ENCODE results near the gene BICC1.

Gene BICC1

DNA sequence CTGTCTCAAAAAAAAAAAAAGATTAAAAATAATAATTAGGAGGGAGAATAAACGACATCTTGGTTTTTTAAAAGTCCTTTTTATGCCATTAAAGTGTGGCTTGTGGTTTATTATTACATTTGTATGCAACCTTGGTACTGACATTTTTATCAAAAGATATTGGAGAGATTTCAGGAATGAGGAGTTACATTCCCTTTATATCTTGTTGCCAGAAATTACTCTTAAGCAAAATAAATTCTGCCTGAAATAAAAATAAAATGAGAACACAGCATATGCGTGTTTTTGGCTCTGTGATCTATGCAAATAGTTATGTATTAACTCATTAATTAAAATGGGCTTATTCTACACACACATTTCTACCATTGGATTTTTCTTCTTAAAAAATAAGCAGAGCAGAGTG lies 202.4 kb downstream of the BICC1 start:
- no peak for DNase-seq

DNA sequence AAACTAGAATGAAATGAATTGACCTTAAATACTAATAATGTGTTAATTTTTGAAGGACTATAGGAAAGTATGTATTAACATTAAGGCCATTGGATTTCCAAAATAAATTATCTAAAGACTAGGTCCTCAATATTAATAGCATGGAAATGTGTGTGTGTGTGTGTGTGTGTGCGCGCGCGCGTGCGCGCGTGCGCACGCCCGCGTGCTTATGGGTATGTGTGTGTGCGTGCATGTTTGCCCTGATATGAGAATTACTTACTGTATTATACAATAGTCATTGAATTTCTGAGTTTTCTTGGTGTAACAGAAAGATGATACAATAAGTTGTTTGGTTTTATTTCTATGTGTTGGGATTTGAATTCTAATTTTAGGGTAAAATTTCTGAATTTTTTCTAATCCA lies 205.9 kb downstream of the BICC1 start:
- DNase-seq, result no peak

DNA sequence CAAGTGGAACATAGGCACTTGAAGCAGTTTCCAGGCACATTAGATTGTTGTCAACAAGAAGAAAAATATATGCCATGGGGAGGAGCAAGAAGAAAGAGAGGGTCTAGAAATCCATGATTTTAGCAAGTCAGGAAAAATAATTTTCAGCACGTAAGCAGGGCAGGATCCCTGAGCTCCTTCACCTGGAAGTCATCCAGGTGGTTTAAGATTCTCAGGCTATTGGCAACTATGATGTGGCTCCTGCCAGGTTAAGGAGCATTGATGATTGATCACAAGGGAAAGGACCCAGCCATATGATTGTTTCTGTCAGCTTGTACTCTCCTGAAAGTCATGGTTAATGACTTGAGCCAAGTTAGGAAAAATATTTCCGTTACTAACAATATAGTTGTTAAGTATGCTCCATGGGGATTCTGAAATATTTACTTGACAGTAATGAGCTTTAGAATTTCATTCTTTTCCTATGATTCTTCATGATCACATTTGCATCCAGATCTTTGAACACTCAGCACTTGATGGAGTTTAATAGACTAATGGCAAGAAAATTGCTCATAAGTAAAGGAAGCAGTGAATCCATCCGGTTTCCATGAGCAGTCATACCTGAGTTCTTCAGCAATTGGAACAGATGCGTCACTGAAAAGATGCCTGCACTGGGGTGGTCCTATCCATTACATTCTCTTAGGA lies 209.1 kb downstream of the BICC1 start:
- DNase-seq, result no peak

DNA sequence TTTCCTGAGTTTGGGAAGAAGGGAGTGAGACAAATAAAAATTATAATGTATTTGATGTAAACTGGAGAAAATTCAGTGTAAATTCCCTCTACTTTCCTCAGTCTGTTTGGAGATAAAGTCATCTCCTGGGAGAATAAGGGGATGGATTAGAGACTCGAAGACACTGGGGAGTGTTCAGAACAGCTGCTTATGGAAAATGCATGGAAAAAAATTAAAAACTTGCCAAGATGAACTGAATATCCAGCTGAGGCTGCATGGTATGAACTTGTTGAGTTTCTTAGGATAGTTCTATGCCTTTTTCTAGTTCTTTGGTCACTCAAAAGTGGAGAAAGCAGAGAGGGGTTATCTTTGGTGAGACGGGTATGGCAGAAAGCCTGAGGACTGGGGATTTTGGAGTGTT lies 210.5 kb downstream of the BICC1 start:
- DNase-seq, result no peak

DNA sequence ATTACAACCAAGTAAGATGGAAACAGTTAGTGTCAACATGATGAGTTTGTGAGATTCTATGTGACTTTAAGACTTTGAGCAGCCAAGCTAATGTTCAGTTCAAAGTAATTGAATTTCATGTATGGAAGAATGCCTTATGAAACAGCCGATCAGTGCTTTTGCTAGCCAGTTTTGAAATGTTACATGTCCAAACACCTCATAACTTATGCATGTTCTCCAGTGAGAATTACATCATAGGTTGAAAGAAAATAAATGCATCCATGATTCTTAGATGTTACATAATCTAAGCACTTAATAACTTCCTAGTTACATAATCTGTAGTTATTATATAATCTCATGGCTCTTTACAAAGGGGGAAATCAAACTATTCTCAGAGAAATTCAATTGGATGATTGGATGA lies 211.3 kb downstream of the BICC1 start:
- DNase-seq, result no peak

DNA sequence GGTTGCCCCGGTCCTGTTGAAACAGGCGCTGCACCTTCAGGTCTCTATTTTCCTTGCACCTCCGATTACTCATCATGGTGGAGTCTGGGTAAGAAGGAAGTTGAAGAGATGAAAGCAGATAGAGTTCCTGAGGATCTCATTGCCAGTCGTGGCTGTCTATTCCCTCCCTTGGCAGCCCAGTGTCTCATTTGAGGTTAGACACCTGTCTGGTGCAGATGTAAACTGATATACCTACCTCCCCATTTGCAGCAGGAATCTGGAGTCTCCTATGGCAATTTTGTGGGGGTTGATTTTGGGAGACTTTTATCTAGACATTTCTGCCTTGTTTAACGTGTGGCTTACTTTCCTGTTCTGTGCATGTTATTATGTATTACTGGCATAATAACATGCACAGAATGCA lies 212.1 kb downstream of the BICC1 start:
- no peak for DNase-seq

DNA sequence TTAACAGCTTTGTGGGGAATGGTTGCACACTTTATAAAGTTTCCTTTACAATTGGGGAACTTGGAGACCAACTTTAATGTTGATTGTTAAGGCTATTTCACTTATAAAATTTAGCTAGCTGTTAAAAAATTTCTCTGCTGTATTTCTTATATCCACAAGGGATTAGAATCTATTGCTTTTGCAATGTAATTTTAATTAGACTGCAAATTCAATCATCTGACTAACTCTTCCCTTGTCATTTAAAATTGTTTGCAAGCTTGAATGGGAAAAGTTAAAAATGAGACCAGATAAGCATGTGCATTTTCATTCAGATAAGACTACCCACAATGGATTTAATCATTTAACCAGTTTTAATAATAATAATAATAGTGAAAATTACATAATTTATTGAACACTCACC lies 213.2 kb downstream of the BICC1 start:
- no peak for DNase-seq

DNA sequence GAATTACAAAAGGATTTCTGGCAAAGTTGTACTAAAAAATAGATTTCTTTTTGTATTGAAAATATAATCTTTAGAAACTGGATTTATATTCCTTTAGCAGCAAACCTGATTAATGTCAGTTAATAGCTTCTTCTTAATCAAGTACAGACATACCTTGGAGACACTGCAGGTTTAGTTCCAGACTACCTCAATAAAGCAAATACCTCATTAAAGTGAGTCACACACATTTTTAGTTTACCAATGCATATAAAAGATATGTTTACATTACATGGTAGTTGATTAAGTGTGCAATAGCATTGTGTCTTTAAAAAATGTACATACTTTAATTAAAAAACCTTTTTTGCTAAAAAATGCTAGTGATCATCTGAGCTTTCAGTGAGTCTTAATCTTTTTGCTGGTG lies 215.0 kb downstream of the BICC1 start:
- no peak for DNase-seq

DNA sequence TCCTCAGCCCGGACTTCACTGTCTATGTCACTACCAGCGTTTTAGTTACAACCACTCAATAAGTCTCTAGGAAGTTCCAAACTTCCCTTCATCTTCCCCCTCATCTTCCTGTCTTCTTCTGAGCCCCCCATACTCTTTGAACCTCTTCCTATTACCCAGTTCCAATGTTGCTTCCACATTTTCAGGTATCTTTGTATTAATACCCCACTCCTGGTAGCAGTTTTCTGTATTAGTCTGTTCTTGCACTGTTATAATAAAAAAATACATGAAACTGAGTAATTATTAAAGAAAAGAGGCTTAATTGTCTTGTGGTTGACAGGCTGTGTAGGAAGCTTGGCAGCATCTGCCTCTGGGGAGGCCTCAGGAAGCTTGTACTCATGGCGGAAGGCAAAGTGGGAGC lies 218.6 kb downstream of the BICC1 start:
- no peak for DNase-seq

DNA sequence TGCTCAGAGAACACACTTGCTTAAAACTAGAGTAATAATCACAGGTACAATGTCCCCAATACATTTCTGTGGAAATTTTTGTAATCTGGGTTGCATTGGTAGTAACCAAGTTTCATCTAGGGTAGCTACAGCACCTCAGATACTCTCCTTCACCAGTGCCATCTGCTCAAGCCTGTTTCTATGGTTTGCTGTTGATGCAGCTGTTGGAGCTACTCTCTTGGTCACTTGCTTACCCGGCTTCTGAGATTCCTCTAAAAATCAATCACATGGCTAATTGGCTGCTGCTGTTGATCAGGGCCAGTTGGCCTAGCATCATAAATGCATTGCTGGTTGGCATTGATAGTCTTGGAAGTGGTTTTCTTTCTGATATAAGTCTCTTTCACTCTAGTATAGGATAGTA lies 220.8 kb downstream of the BICC1 start:
- no peak for DNase-seq

DNA sequence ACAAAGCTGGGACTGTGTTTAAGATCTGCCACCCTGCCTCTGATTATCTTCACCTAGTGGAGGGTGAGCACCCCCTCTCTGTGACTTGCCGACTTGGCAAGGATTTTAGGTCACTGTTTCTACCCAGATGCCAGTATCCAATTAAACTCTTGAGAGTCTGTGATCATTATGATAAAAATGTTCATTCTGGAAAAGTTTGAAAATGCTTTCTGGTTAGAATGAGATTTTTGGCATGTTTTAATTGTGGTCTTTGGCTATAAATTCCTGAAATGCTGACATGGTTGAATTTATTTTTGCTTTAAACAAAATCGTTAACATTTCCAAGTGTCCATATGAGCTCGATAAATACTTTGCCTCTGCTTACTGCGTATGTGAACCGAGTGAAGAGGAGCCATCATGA lies 221.4 kb downstream of the BICC1 start:
- no peak for DNase-seq

DNA sequence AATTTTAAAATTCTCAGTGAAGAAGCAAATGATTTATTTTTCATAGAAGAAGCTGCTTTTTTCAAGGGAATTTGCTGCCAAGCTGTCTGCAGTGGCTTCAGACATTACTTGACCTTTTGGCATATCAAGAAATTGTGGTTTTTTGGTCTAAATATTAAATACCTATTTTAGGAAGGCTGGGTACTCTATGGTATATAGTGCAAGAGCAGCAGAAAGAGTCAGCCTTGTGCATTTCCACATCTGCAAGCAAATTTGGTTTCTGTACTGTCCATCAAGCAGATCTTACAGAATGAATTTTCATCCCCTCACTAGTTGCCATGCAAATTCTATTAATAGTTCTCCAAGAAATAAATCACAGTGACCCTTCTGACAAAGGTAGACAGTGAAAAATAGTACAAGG lies 222.0 kb downstream of the BICC1 start:
- no peak for DNase-seq

DNA sequence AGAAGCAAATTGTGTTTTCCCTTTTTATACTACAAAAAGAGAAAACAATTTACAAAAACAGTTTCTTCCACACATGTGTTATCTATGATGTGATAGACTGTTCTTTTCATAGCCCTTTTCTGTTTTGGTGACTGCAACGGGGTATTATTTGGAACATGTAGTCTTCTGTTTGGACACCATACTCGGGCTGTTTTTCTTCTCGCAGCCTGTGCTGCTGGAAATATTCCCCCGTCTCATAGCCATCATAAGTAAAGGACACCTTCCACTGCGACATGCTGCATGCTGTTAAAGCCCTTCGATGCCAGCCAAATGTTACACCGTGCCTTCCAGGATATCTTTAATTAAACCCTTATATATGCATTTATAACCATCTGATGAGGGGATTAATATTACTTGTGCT lies 222.4 kb downstream of the BICC1 start:
- DNase-seq, result no peak

DNA sequence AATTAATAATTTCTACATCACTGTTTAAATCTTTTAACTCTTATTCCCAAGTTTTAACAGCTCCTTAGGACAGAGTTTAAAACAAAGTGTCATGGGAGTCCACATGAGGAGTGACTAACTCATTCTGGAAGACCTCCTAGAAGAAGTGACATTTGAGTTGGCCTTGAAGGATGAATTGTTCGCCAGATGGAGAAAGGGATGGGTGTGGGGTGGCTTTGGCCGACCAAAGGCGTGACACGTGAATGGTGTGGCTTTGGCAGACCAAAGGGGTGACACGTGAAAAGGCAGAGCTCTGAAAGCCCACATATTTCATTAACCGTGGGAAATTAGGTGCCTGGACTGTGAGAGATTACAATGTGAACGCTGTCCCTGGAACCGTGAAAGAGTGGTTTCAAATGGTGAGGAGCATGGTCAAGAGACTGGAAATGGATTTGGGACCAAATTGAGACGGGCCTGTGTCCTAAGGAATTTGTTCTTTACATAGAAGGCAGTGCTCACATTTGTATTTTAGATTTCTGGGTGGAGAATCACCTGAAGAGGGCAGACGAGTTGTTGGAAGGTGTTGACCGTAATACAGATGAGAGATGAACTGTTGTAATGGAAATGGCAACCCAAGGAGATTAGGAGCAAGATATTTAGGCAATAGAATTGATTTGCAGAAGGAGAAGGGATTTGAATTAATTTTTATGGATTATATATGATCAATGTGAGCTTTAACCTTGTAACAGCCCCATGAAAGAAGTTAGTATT lies 228.1 kb downstream of the BICC1 start:
- DNase-seq, result no peak

DNA sequence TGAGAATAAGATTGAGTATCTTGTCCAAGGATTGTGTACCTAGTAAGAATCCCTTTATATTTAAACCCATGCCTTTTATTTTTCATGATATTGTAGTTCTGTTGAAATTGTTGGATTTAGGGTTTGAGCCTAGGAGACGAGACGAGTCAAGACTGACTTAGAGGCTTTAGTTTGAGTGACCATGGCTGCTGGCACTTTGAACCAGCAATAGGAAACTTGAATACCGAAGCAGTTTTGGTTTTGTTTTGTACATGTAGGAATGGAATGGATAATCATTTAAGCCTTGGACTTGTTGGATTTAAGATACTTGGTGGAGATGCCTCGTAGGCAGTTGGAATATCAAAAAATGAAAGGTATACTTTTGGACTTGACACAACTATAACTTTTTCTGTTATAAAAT lies 229.0 kb downstream of the BICC1 start:
- DNase-seq, result no peak

DNA sequence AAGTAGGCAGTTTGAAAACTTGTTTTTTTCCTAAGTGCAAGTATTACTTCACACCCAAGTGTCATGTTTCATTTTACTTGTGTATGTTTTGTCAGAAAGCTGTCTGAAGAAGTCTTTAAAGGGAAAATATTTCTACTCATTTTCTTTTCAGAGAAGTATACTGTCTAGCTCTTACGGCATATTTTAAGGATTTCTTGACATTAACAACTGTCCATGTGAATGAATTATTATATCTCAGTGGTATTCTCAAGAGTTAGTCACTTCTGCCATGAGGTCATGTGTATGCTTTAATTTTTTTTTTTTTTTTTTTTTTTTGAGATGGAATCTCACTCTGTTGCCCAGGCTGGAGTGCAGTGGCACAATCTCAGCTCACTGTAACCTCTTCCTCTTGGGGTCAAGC lies 229.5 kb downstream of the BICC1 start:
- DNase-seq, result no peak

DNA sequence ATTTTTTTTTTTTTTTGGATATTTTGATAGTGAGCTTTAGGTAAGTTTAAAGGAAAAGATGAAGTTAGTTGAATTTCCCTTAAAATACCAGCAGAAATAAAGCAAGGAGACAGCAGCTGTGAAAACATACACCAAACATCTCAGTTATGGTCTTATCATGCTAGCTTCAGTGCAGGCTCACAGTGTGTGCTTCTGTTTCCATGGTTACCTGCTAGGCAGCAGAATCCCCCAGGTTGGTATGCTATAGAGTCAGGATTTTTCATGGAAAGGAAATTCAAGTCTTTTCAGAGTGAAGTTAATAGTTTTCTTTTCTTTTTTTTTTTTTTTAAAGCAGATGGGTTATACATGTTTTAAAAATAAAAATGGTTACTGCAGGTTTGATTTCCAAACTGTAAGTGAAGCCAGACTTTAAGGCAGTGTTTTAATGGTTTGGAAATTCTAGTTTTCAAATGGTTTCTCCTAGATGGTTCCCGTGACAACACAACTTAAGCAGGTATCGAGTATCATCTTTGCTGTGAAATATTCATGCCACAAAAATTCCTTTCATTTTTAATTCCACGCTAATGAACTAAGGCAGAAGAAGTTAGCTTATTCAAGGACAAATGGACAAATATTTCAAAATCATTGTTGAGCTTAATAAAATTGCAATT lies 230.9 kb downstream of the BICC1 start:
- DNase-seq, result no peak

DNA sequence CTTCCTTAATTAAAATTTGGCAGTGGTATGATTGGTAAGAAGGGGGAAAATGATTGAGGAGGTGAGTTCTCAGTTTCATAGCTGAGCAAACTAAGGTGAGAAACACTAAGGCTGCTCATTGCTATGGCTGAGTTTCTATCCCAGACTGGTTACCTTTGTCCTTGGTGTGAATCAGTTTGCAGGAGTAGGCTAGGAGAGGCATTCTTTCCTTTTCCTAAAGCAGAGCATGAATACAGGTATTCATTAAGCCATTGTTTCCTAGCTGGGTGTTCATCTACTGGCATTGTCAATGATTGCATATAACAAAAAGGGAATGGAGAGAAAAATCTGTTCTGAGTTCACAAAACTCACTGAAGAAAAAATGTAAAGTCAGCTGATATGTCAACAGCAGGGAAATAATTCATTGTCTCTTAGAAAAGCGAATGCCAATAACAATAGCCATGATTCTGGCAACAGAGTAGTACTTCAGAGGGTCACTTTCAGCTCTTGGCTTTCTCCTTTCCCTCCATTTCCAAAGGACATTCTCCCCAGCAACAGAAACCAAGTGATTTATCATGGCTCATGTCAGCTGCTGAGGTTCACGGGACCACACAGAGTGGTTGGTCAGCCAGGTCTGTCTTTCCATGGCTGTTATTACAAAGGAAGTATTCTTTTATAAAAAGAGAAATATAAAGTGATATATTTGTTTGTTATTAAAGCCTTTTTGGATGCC lies 234.0 kb downstream of the BICC1 start:
- no peak for DNase-seq

DNA sequence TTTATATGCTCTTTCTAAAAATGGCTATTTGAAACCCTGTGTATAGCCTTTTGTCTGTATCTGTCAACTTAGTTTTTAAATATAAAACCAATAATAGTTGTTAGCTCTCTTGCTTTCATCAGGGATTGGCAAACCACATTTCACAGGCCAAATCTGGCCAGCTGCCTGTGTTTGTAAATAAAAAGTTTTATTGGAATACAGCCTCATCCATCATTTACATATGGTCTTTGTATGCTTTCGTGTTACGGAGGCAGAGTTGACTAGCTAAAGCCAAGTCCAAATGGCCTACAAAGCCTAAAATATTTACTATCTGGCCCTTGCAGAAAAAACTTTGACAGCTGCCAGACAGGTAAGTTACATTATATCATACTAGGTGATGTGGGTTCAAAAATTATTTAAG lies 235.0 kb downstream of the BICC1 start:
- DNase-seq, result no peak

DNA sequence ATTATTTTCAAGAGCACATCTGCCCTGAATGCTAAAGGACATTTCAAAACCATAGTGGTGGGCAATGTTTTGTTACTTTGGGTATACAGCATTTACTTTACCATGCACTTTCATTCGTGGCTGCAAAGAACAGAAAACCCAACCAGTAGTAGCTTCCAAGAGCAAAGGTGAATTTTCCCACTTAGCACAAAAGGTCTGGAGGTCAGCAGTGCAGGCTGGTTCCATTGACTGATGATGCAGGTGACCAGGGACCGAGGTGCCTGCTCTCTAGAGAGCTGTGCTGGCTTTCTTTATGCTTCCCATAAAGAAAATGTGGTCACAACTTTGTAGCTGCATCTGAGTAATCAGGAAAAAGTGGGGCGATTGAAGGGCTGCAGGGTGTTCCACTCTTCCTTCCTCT lies 240.0 kb downstream of the BICC1 start:
- DNase-seq, result no peak

DNA sequence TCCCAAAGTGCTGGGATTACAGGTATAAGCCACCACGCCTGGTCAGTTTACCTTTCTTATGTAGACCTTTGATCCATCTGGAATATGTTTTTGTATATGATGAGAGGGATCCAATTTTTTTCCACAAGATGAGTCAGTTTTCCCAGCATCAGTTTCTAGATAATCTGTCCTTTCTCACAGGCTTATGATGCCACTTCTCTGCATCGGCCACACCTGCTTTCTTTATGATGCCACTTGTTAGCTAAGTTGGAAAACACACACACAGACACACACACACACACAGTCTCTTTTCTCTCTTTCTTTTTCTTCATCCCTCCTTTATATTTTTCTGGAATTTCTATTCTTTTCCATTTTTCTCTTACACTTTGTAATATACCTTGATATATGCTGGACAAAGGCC lies 240.8 kb downstream of the BICC1 start:
- no peak for DNase-seq

DNA sequence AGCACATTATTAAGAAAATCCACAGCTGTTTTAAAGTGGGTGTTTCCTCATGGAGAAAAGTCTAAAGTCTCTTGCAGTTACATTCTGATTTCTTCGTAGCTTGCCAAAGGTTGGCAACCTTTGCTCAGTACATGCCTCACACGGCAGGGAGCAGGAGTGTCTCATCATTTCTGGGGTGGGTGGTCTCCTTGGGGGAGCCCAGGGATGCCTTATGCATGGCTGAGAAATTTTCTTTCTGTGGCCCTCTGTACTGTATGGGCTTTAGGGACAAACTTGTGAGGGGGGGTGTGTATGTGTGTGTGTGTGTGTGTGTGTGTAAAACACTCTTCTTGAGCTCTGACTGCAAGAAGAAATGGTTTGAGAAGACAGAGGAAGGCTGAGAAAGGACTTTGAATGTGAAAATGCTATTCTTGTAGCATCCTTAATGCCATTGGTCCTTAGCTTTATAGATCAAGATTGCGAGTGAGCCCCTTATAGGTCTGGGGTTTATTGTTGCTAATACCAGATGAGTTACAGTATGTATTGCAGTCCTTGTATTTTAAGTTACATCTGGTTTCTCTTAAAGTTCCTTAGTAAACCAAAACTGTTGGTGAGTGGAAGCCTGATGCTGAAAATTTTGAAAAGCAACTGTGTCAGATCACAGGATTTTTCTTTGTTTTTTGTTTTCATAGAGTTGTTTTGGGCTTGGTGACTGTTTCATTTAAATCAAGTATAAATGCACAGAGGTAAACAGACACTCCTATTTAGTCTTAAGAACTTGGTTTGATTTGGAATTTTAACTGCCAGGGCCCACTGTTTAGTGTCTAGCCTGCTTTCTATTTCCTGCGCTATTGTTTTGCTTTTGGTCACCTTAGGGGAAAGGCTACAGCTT lies 242.0 kb downstream of the BICC1 start:
- no peak for DNase-seq

DNA sequence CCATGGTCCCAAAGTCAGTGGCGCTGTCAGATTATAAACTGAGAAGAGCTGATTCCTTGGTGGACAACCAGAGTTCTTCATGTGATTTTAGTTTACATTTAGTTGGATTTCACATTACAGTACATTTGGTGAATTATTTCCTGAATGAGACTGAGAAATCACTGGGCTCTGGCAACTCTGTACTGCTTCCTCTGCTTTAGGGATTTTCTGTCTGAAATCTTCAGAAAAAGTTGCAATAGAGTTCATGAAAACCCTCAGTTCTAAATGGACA lies 242.6 kb downstream of the BICC1 start:
- DNase-seq, result no peak
